Thyroid gland (tissue), 4 donors: Measurements from ENCODE around the gene EID1. TPM values are rescaled to one million over a fixed set of nuclear protein-coding genes. Genes with fewer than 3 reads are reported as not detected.

Experiments
- DNase-seq, 2 donors: peaks; one replicate each; pipeline ENCODE4 v3.0.0-alpha.2; 2019
- H3K27ac ChIP-seq, 3 donors: fragments of 200-600 bp; sonication (generic); 1 replicate in 2 of 3; 2 replicates in 1 of 3; pipeline ENCODE4 v1.5.1; 2016 to 2019; ENCODE audit warnings: mild to moderate bottlenecking in 1 of 3, moderate library complexity in 1 of 3
- H3K27me3 ChIP-seq: fragments of 200-600 bp; sonication (generic); one replicate; pipeline ENCODE4 v1.5.1; 2019
- H3K36me3 ChIP-seq, 2 donors: fragments of 200-600 bp; sonication (generic); one replicate each; pipeline ENCODE4 v1.5.1; 2016 to 2019
- H3K4me1 ChIP-seq, 2 donors: fragments of 200-600 bp; sonication (generic); one replicate each; pipeline ENCODE4 v1.5.1; 2017 to 2019
- H3K4me3 ChIP-seq, 3 donors: fragments of 200-600 bp; sonication (generic); replicated peaks in 1 of 3; 1 replicate in 2 of 3; 2 replicates in 1 of 3; pipeline ENCODE4 v1.5.1; 2016; ENCODE audit warnings: mild to moderate bottlenecking in 1 of 3
- H3K9me3 ChIP-seq: fragments of 200-600 bp; sonication (generic); one replicate; pipeline ENCODE4 v1.5.1; 2017
- CTCF ChIP-seq, 6 experiments: fragments of 200-600 bp in 3 of 6; fragments of 450-650 bp in 3 of 6; sonication (generic) in 3 of 6; IDR thresholded peaks; one replicate each; pipeline ENCODE4 v1.5.1; 2016 to 2019; ENCODE audit warnings: antibody characterized with exemption in 6 of 6, mild to moderate bottlenecking in 2 of 6, inconsistent platforms in 1 of 6, moderate library complexity in 1 of 6
- POLR2A ChIP-seq, 2 donors: fragments of 450-650 bp; IDR thresholded peaks; one replicate each; pipeline ENCODE4 v1.6.1; 2017; ENCODE audit warnings: antibody characterized with exemption in 2 of 2, mild to moderate bottlenecking in 2 of 2, moderate library complexity in 1 of 2
- WGBS, 2 donors: methylation state at CpG; one replicate each; pipeline ENCODE4 v1.1.5; 2017; 5-methylcytosine and 5-hydroxymethylcytosine counted together
- intact Hi-C: fragments of 100-400 bp; cut with DNase I; formaldehyde crosslinking; loops from one replicate; pipeline ENCODE4 v1.15.1; 2023
- total RNA-seq, 4 donors: library from RNA; depleted of rRNA; stranded (reverse); fragments of >200 nt; gene quantifications; one replicate each; pipeline ENCODE4 v1.2.3, GENCODE V29; 2016

EID1 gene
- total RNA-seq, 4 donors from 2014 or later, result 213 to 305 (median 273) TPM

- no peak for TF ChIP-seq POLR2A (IDR thresholded peaks at IDR 0.05)
- TF ChIP-seq CTCF (IDR thresholded peaks at IDR 0.05), result no peak
- H3K36me3 ChIP-seq, result no peaks in the 10 kb centered on the region
- intact Hi-C loops, result no loop called here
- H3K4me3 ChIP-seq, result no peak overlapping the region
- H3K27me3 ChIP-seq, result no peaks in the 10 kb centered on the region
- no peaks in the 10 kb centered on the region for H3K4me1 ChIP-seq
- no peak overlapping the region for H3K27ac ChIP-seq
- WGBS, 2 donors, result 92 to 95% methylated on average over 4 of the region's 4 CpGs
- no peaks in the 10 kb centered on the region for H3K9me3 ChIP-seq
- DNase-seq, result no peak
Observed at GRCh38 chr15:48888191-48888590, 10.3 kb downstream of the EID1 start.

GRCh38 chr15:48888836-48889235 lies 10.9 kb downstream of the EID1 start:
- no peak overlapping the region for H3K4me3 ChIP-seq
- H3K36me3 ChIP-seq, result no peaks in the 10 kb centered on the region
- H3K9me3 ChIP-seq, result no peaks in the 10 kb centered on the region
- intact Hi-C loops, result no loop called here
- 50 to 68% methylated on average over 1 of the region's 1 CpG for WGBS, 2 donors
- H3K4me1 ChIP-seq, result no peaks in the 10 kb centered on the region
- no peaks in the 10 kb centered on the region for H3K27me3 ChIP-seq
- H3K27ac ChIP-seq, result no peak overlapping the region
- DNase-seq, result no peak
- TF ChIP-seq CTCF (IDR thresholded peaks at IDR 0.05), result no peak
- TF ChIP-seq POLR2A (IDR thresholded peaks at IDR 0.05), result no peak

GRCh38 chr15:48889925-48890324 lies 12.0 kb downstream of the EID1 start:
- no peak overlapping the region for H3K27ac ChIP-seq
- no peaks in the 10 kb centered on the region for H3K36me3 ChIP-seq
- no peaks in the 10 kb centered on the region for H3K27me3 ChIP-seq
- WGBS, 2 donors, result 90 to 93% methylated on average over 3 of the region's 3 CpGs
- DNase-seq, result no peak
- no peak overlapping the region for H3K4me3 ChIP-seq
- H3K9me3 ChIP-seq, result no peaks in the 10 kb centered on the region
- intact Hi-C loops, result no loop called here
- no peak for TF ChIP-seq POLR2A (IDR thresholded peaks at IDR 0.05)
- TF ChIP-seq CTCF (IDR thresholded peaks at IDR 0.05), result no peak
- H3K4me1 ChIP-seq, result no peaks in the 10 kb centered on the region

GRCh38 chr15:48890375-48890972 lies 12.5 kb downstream of the EID1 start:
- H3K4me1 ChIP-seq, result no peaks in the 10 kb centered on the region
- H3K9me3 ChIP-seq, result no peaks in the 10 kb centered on the region
- DNase-seq, result no peak
- TF ChIP-seq CTCF (IDR thresholded peaks at IDR 0.05), result no peak
- no peaks in the 10 kb centered on the region for H3K36me3 ChIP-seq
- H3K27ac ChIP-seq, result no peak overlapping the region
- no peak overlapping the region for H3K4me3 ChIP-seq
- intact Hi-C loops, result no loop called here
- 84% methylated on average over 10 of the region's 10 CpGs for WGBS, 2 donors
- no peaks in the 10 kb centered on the region for H3K27me3 ChIP-seq

- TF ChIP-seq POLR2A (IDR thresholded peaks at IDR 0.05) (no peak), CTCF (IDR thresholded peaks at IDR 0.05) (no peak)
- Histone ChIP-seq H3K9me3 (no peaks in the 10 kb centered on the region), H3K27ac (no peak overlapping the region), H3K4me1 (no peaks in the 10 kb centered on the region), H3K36me3 (no peaks in the 10 kb centered on the region), H3K4me3 (no peak overlapping the region), H3K27me3 (no peaks in the 10 kb centered on the region)
- intact Hi-C loops, result no loop called here
- DNase-seq, result no peak
- WGBS, 2 donors, result 82 to 85% methylated on average over 6 of the region's 6 CpGs
Observed at GRCh38 chr15:48891232-48891765, 13.4 kb downstream of the EID1 start.
